ENCODE measurements around the gene PLXNB3. TPM values are rescaled to one million over a fixed set of nuclear protein-coding genes. Genes with fewer than 3 reads are reported as not detected.

The PLXNB3 gene
- total and polyA plus RNA-seq, 4 donors = 0.11 to 0.69 (median 0.46) TPM

GRCh38 chrX:153766098-153766817, 2.2 kb downstream of the PLXNB3 start (continued):
- TF ChIP-seq TAF1 (conservative IDR thresholded peaks at IDR 0.05) = no peak
- no peak for TF ChIP-seq RAD21 (IDR thresholded peaks at IDR 0.05)
- no peak for TF ChIP-seq HNF4A (conservative IDR thresholded peaks at IDR 0.05)
- TF ChIP-seq RXRA (IDR thresholded peaks at IDR 0.05) = no peak
- TF ChIP-seq ATF3 (IDR thresholded peaks at IDR 0.05) = no peak
- no peak for TF ChIP-seq EGR1 (IDR thresholded peaks at IDR 0.05; ENCODE audit: low read depth in 2 of 2)

- Histone ChIP-seq H3K27me3 (ENCODE audit: control insufficient read depth in 4 of 4, insufficient read depth in 4 of 4, low read length in 3 of 4) (no peaks in the 10 kb centered on the region), H3K9ac (ENCODE audit: low read depth in 1 of 2, low read length in 2 of 2) (no peak overlapping the region), H3K9me3 (ENCODE audit: control insufficient read depth in 4 of 4, low read length in 3 of 4) (no peaks in the 10 kb centered on the region), H3K4me1 (ENCODE audit: control insufficient read depth in 4 of 4, insufficient read depth in 4 of 4, low read length in 3 of 4) (peaks cover 0 to 7% (median 0%) of the 10 kb centered on the region in 4 donors), H3K27ac (ENCODE audit: low read depth in 1 of 2, low read length in 2 of 2) (no peak overlapping the region), H3K36me3 (ENCODE audit: control insufficient read depth in 4 of 4, insufficient read depth in 3 of 4, low read depth in 1 of 4, low read length in 3 of 4) (no peaks in the 10 kb centered on the region), H3K4me3 (ENCODE audit: low read depth in 1 of 3, low read length in 3 of 3) (no peak overlapping the region)
- TF ChIP-seq YY1 (IDR thresholded peaks at IDR 0.05) = no peak
- no peak for TF ChIP-seq TAF1 (conservative IDR thresholded peaks at IDR 0.05)
- TF ChIP-seq NR2F2 (IDR thresholded peaks at IDR 0.05) = no peak
- TF ChIP-seq SP1 (IDR thresholded peaks at IDR 0.05) = no peak
- no peak for TF ChIP-seq JUND (IDR thresholded peaks at IDR 0.05)
- no peak for TF ChIP-seq HNF4A (conservative IDR thresholded peaks at IDR 0.05)
- no peak for TF ChIP-seq ATF3 (IDR thresholded peaks at IDR 0.05)
- TF ChIP-seq FOXA1 (IDR thresholded peaks at IDR 0.05) = no peak
- TF ChIP-seq MAX (IDR thresholded peaks at IDR 0.05) = no peak
- TF ChIP-seq ZBTB33 (IDR thresholded peaks at IDR 0.05) = no peak
- TF ChIP-seq CTCF (IDR thresholded peaks at IDR 0.05; ENCODE audit: low read depth, low read length, missing input control) = no peak
- TF ChIP-seq REST (IDR thresholded peaks at IDR 0.05) = no peak
- no peak for TF ChIP-seq HNF4G (IDR thresholded peaks at IDR 0.05)
- no peak for TF ChIP-seq RXRA (IDR thresholded peaks at IDR 0.05)
- no peak for TF ChIP-seq FOXA2 (IDR thresholded peaks at IDR 0.05)
- TF ChIP-seq RAD21 (IDR thresholded peaks at IDR 0.05) = no peak
- TF ChIP-seq EGR1 (IDR thresholded peaks at IDR 0.05; ENCODE audit: low read depth in 2 of 2) = no peak
- 84% methylated on average over 56 of the region's 56 CpGs for WGBS
- no peak for DNase-seq (ENCODE audit: low spot score)
Measured at GRCh38 chrX:153766871-153767673, 3.0 kb downstream of the PLXNB3 start.
